Camera-type eye (tissue), 1 donor: ENCODE results near the gene PSMD2. TPM values are rescaled to one million over a fixed set of nuclear protein-coding genes. Genes with fewer than 3 reads are reported as not detected.

Experiments
- total RNA-seq: library from RNA; depleted of rRNA; stranded (reverse); fragments of >200 nt; gene quantifications from one replicate; pipeline ENCODE4 v1.2.3, GENCODE V29; 2014

The PSMD2 gene
- 236 TPM for total RNA-seq

GRCh38 chr3:184298759-184299487 is at the start of gene PSMD2:
Gene PSMD2, plus strand, starts transcription at chr3:184299241. Its CDS starts 26 bp downstream, at chr3:184299267.

GRCh38 chr3:184249412-184250166 is 49.5 kb upstream of the PSMD2 start, which contains the start of gene EEF1AKMT4:
Gene EEF1AKMT4, plus strand, starts transcription at chr3:184249672. Its CDS starts 23 bp downstream, at chr3:184249695.

GRCh38 chr3:184261270-184261853 is 37.7 kb upstream of the PSMD2 start, which contains the start of gene CAMK2N2:
Gene CAMK2N2, minus strand, starts transcription at chr3:184261553. Its CDS starts 268 bp downstream, at chr3:184261285.

GRCh38 chr3:184275961-184276910 is 22.8 kb upstream of the PSMD2 start, which contains the start of gene ECE2:
Gene ECE2, plus strand, starts transcription at chr3:184276022. Its CDS starts 132 bp downstream, at chr3:184276154.

GRCh38 chr3:184314363-184314699 is 15.3 kb downstream of the PSMD2 start, which contains the start of gene EIF4G1:
Gene EIF4G1, plus strand, starts transcription at chr3:184314606. Its CDS starts 1,191 bp downstream, at chr3:184315797.

GRCh38 chr3:184337399-184337714 is 38.3 kb downstream of the PSMD2 start, which contains the start of gene FAM131A:
Gene FAM131A, plus strand, starts transcription at chr3:184337600. Its CDS starts 31 bp downstream, at chr3:184337631.

Other genes with a start within 250 kb of the PSMD2 start
- gene HTR3C, start 246.2 kb upstream of the PSMD2 start, total RNA-seq, result not detected
- not detected for gene HTR3E, start 202.2 kb upstream of the PSMD2 start, total RNA-seq
- gene EIF2B5, start 163.9 kb upstream of the PSMD2 start, total RNA-seq, result 44.0 TPM
- gene DVL3, start 143.9 kb upstream of the PSMD2 start, total RNA-seq, result 66.6 TPM
- gene AP2M1, start 124.4 kb upstream of the PSMD2 start, total RNA-seq, result 273 TPM
- 60.0 TPM for gene ABCF3, start 113.0 kb upstream of the PSMD2 start, total RNA-seq
- gene VWA5B2, start 69.7 kb upstream of the PSMD2 start, total RNA-seq, result 1.2 TPM
- gene ALG3, start 50.3 kb upstream of the PSMD2 start, total RNA-seq, result 27.2 TPM
- gene EEF1AKMT4, start 49.6 kb upstream of the PSMD2 start, total RNA-seq, result not detected
- 1.1 TPM for gene CAMK2N2, start 37.7 kb upstream of the PSMD2 start, total RNA-seq
- 2.0 TPM for gene ECE2, start 23.2 kb upstream of the PSMD2 start, total RNA-seq
- 155 TPM for gene EIF4G1, start 15.4 kb downstream of the PSMD2 start, total RNA-seq
- 32.0 TPM for gene FAM131A, start 38.4 kb downstream of the PSMD2 start, total RNA-seq
- 11.0 TPM for gene CLCN2, start 62.4 kb downstream of the PSMD2 start, total RNA-seq
- gene POLR2H, start 62.5 kb downstream of the PSMD2 start, total RNA-seq, result 62.1 TPM
- not detected for gene THPO, start 79.0 kb downstream of the PSMD2 start, total RNA-seq
- gene CHRD, start 80.8 kb downstream of the PSMD2 start, total RNA-seq, result 26.8 TPM